GM12801 (cell line): ENCODE measurements around the gene CLSTN2.

Experiments used
- TF ChIP-seq, protein P1 (sequence below): IDR thresholded peaks from one replicate; pipeline ENCODE4 v1.5.1; 2011; ENCODE audit warnings: control low read depth; ENCODE audit not compliant: insufficient read length; ENCODE audit errors: extremely low read depth

CLSTN2 gene

DNA sequence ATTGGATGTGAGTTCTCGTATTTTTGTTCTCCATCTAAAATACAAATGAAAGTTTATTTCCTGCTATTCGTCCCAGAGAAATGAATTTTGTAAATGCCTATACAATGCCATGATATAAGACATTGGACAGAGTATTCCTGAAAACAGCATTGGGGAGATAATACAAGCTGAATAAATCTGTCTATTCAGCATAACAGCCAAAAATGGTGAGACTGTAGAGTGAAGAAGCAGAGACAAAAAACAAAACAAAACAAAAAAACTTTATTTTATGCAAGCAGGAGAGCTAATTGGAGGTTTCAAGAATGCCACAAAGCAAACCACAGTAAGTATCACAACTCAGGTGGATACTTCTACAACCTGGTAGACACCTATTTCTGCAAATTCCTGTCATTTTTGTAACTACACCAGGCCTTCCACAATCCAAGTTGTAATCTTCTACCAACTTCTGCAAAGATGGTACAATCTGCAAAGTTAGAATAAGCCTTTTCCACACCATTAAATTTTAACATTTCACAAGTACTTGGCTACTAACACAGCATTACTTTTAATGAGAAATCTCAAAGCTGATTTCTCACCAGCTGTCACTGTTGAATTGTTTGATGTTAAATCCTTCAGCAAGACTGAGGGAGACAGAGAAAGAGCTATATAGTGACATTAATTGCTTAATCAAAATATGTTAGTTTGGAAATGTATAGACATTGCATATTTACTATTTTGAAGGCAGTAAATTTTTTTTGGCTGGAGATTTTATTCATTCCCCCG, 163.1 kb downstream of the CLSTN2 start:
- TF ChIP-seq, protein P1, sequence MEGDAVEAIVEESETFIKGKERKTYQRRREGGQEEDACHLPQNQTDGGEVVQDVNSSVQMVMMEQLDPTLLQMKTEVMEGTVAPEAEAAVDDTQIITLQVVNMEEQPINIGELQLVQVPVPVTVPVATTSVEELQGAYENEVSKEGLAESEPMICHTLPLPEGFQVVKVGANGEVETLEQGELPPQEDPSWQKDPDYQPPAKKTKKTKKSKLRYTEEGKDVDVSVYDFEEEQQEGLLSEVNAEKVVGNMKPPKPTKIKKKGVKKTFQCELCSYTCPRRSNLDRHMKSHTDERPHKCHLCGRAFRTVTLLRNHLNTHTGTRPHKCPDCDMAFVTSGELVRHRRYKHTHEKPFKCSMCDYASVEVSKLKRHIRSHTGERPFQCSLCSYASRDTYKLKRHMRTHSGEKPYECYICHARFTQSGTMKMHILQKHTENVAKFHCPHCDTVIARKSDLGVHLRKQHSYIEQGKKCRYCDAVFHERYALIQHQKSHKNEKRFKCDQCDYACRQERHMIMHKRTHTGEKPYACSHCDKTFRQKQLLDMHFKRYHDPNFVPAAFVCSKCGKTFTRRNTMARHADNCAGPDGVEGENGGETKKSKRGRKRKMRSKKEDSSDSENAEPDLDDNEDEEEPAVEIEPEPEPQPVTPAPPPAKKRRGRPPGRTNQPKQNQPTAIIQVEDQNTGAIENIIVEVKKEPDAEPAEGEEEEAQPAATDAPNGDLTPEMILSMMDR: no peak

DNA sequence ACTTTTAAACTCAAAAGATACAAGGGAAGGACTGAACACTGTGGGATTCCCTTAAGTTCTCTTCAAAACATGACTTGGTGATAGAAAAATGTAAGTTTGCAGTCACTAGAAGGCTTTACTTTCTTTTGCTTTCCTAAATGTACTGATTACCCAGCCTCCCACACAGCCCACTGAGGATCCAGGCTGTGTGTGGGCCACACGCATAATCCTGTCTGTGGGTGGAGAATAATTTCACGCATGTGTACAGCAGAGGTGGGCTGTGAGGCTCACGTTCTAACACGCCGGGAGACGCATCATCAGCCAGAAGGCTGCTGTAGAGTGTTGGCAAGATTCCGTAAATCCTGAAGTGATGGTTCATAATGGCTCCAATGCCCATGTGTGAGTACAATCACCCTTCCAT, 165.5 kb downstream of the CLSTN2 start:
- TF ChIP-seq, protein P1: no peak

DNA sequence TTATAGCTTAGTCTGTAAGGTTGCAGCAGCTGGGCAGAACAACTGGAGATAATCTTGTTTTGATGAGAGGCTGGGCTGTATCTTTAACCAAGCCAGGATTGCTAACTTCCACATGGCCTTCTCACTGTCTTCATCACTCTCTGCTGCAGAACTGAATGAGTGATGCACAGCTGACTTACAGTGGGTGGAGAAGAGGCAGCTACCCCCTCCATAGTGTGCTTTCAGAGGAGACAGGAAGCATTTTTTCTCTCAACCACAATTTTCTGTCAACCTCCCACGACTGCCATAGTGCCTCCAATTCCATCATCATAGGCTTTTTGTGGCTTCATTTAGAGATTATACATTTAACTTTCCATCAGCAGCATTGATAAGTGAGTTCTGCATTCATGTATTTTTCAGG, 168.2 kb downstream of the CLSTN2 start:
- TF ChIP-seq, protein P1: no peak

DNA sequence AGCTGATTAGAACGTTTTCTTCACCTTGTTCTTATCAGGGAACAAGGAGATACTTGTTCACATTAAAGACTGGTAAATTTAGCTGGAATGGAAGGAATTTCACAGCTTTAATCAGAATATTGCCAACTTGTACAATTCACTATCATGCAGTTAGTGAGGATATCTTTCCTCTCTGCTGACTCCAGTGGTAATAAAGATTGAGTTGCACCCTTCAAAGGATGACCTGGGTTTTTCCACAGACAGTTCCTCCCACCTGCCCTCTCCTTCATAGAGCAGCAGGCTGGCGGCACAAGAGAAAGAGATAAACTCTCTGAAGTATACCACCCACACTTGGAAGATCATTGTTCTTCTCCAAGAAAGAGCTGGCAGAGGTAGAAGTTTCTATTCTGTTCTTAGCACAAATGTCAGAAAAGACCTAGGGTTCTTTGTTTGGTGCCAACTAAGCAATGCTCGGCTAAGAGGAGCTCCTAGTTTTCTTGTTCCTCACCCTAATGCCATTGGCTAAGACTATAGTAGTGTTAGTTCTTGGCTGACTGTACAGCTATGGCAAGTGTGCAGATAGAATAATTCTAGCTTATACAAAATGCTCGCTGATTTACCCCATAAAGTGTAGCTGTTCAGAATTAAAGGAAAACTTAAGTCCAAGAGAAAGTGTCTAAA, 169.1 kb downstream of the CLSTN2 start:
- TF ChIP-seq, protein P1: no peak

DNA sequence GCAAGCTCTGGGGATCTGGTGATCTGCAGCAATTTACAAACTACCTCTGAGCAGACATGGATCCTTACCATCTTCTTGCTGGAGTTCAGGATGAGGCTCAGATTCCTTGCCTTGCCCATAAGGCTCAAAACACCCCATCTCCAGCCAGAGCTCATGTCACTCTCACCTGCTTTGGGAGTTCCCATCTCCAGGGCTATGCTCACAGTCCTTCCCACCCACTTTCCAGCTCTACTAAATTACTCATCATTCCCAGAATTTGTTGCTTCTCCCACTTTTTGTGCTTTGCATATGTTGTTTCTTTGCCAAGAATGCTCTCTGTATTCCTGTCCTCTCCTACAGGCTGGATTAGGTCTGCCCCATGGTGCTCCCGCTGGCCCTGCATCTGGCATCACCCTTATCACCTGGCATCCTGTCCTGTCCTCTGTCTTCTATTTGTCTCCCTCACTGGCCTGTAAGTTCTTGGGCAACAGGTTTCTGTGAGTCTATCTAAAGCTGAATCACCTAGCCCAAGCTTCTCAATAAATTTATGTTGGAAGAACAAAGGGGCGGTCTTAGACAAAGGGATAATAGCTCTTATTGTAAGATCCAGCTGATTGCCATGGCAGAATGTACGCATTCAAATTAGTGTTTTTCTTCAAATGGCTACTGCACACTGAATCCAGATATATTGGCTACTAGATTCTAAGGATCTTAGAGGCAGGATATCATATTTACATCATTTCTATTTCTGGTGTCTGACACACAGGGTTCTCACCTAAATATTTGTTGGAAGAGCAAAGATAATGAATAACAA, 179.2 kb downstream of the CLSTN2 start:
- TF ChIP-seq, protein P1: no peak

DNA sequence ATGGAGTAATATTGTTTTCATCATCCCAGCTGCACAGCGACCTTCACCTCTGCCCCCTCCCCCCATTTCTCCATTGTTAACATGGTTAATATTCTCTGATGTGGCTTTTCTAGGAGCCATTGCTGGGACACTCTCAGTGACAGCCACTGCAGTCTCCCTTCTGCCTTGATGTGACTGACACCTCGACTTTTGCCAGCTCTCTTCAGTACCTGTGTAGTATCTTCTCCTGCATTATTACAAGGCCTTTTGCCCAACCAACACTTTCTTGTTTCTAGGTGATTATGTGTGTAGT, 179.8 kb downstream of the CLSTN2 start:
- TF ChIP-seq, protein P1: no peak

DNA sequence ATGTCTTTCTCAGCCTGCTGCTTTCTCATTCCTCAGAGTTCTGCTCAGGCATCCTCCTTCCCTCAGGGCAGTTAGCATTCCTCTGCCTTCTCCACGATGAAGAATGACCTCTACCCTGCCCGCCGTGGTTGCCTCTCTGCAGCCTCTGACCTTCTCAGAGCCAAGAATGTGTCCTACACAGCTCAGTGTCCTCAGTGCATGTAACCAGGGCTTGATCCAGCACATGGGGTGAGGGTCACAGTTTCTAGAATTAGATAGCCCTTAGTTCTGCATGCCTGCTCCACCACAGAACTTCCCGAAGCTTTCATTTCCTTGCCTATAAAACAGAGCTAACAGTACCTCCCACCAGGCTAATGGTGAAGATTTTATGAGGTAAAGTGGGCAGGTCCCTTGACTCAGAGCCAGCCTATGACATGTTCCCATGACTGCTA, 182.1 kb downstream of the CLSTN2 start:
- TF ChIP-seq, protein P1: no peak
